ENCODE data around the gene CTSZ.
A peak's percentile ranks its signal among the peaks of the same experiment; 100 is the strongest.

The CTSZ gene

GRCh38 chr20:59031564-59032022, 24.5 kb upstream of the CTSZ start:
- DNase-seq, result no peak

DNA sequence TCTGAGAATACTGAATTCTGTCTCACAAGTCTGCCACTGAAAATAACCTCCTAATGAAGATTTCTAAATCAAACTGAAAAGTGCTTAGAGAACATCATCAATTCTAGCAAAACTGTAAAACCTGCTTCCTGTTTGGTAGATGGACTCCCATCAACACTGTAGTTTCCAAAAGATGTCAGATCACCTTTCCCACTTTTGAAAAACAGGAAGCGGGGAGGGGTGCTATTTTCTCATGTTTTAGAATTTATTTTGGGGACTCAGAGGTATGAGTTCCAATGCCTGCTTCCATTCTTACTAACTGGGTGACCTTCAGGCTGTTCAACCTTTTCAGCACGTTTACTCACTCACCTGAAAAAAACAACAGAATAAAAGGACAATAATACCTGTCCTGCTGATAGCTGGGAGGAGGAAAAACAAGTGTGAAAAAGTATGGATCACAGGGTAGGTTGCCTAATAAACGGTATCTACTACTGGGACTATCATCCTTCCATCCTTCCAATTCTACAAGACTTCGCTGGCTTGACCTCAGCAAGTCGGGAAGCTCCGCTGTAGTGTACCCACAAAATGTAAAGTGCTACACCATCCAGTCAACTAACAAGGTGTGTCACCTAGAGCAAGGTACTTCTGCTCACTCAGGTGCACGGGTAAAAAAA, 24.0 kb upstream of the CTSZ start:
- DNase-seq, result peak in 1 of 2 experiments; percentile 17

DNA sequence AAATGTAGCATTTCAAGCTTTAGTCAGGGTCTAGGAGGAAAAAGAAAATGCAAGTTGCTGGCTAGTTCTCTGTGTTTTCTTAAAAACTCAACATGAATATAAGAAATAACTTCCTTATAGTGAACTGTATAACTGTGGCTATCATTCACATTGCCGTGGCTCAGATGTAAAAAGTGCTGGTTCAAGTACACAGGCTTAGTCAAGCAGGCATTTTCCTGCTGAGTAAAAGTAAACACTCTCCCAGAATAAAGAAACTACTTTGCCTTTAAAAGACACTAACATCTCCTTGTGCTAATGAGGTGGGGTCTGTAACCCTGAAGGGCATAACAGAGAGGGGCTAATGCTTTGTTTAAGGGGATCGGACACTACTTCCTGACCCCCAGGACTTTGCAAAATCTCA, 21.8 kb upstream of the CTSZ start:
- no peak for DNase-seq

- no peak for DNase-seq
These were observed 20.8 kb upstream of the CTSZ start for GRCh38 chr20:59027741-59028320.

- DNase-seq, result no peak
These were observed 20.1 kb upstream of the CTSZ start for GRCh38 chr20:59026904-59027740.

DNA sequence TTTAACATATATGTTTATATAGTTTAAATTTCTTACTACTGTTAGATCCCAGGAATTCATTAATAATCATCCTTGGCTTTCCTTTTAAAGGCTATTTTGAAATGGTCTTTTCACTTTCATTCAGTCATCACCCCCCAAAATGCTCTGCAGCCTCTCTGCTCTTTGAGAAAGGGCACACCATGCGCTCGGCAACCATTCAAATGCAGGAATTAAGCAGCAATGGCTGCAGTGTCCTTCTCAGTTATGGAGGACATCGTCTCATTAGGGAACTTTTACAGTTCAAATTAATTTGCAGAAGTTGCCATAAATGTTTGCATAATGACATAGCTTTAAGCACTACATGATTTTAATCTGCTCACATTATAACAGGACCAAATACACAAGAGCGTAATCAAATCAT, 18.5 kb upstream of the CTSZ start:
- DNase-seq, result no peak

GRCh38 chr20:59025086-59025485, 18.0 kb upstream of the CTSZ start:
- DNase-seq, result no peak

GRCh38 chr20:59024111-59024530, 17.1 kb upstream of the CTSZ start:
- DNase-seq, result peak in 1 of 2 experiments; percentile 2

DNA sequence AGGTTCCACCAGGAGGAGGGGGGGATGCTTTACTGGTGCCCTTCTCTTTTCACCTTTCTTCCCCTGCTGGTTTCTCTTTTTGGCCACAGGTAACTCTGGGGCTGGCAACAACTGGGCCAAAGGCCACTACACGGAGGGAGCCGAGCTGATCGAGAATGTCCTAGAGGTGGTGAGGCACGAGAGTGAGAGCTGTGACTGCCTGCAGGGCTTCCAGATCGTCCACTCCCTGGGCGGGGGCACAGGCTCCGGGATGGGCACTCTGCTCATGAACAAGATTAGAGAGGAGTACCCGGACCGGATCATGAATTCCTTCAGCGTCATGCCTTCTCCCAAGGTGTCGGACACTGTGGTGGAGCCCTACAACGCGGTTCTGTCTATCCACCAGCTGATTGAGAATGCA, 16.6 kb upstream of the CTSZ start:
- DNase-seq, result peak in 1 of 2 experiments; percentile 2

GRCh38 chr20:59022754-59023153, 15.7 kb upstream of the CTSZ start:
- DNase-seq, result peak in 1 of 2 experiments; percentile 1

DNA sequence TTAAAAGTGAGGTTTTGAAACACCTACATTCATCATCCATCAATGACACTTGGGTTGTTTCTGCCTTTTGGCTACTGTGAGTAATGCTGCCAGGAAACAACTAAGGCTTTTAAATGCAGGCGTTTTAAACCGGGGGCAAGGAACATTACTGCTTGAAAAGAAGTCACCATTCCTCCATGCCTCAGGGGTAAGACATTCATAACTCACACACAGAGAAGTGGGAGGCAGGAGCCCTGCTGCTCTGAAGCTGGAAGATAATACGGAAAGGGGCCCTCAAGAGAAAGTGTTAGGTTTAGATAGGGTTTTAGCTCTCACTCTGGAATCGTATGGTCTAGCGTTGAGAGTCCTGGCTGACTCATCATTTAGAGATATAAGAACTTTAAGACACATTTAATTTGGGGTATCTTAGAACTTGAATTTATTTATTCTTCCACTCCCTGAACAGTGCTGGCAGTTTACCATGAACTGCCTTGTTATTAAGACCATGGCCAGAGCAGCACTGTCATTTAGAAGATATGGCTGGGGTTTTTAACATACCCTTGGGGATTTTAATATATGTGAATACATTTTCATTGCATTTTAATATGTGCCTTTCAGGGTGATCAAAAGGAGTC, 14.0 kb upstream of the CTSZ start:
- peak in 1 of 2 experiments; percentile 1 for DNase-seq

GRCh38 chr20:59019217-59019616, 12.2 kb upstream of the CTSZ start, which contains the start of gene TUBB1:
TSS of gene TUBB1 (plus strand) at chr20:59019429. CDS start at chr20:59019523, 94 bp downstream.
- DNase-seq, result peak in 1 of 2 experiments; percentile 1

GRCh38 chr20:59018817-59019216, 11.8 kb upstream of the CTSZ start:
- DNase-seq, result peak in 1 of 2 experiments; percentile 2

GRCh38 chr20:59017493-59018231, 10.6 kb upstream of the CTSZ start:
- DNase-seq, result peak in 1 of 2 experiments; percentile 2

DNA sequence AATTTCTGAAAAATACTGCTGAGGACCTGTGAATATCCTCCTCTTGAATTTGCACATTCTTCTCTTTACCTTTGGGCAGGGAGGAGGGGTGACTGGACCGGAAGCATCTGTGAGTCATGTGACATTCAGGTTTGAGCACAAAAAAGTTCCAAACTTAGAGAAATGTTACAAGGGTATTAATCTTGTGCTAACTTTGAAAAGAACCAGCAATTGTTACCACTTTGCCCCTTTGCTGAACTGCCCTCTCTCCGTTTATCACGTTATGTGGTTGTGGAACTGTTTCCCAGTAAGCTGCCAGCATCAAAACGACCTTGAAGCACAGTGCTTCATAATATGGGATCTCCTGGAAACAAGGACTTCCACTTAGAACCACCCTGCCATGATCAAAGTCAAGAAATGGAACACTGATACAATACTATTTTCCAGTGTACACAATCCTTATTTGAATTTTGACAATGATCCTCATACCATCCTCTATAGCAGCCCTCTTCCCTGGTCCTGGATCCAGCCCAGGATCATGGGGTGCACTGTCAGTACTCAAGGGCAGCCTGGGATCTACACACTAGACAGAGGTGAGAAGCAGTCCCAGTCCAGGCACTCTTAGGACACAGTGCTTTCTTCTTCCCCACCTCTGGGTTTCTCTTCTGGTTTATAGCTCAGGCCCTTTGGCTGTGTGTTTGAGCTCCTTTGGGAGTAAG, 9.9 kb upstream of the CTSZ start:
- DNase-seq, result peak in 1 of 2 experiments; percentile 17

DNA sequence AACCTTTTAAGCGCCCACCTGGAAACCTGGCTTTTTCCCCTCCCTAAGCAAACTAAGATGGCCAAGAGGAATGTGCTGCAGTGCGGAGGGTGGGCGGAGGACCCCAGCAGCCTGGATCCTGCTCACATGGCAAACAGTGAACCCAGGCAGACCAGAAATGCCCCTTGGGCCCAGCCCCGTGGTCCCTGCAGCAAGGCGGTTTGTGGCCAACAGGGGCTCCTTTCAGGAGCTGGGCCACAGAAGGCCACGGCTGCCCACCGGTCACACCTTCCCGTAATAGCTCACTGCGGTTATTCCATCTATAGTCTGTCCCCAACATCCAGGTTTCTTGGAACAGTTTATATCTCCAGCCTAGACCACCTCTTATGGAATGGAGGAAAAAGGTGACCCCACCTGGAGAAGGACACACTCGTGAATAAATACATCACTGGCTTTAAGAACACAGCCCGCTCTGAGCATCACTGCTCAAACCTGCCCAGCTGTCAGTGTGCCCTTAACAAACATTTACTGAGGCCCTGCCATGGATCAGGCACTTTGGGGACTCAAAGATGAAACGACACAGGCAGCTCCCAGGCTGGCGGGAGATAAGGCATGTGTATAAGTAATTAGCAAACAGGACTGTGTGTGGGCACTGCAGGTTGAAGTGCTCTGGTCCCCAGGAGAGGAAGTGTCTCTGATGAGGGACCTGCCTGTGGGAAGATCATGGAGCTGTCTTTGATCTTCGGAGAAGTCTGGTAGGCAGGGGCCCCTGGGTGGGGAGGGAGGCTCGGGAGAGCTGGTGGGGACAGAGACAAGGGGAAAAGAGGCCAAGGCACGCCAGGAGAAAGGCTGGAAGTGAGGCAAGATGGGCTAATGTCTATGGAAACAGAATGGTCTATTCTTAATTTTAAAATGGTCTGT, 9.0 kb upstream of the CTSZ start:
- DNase-seq, result peak in 1 of 2 experiments; percentile 2

- no peak for DNase-seq
These were observed 8.4 kb upstream of the CTSZ start for GRCh38 chr20:59015411-59015810.

GRCh38 chr20:59014680-59015389, 7.8 kb upstream of the CTSZ start:
- DNase-seq, result no peak

DNA sequence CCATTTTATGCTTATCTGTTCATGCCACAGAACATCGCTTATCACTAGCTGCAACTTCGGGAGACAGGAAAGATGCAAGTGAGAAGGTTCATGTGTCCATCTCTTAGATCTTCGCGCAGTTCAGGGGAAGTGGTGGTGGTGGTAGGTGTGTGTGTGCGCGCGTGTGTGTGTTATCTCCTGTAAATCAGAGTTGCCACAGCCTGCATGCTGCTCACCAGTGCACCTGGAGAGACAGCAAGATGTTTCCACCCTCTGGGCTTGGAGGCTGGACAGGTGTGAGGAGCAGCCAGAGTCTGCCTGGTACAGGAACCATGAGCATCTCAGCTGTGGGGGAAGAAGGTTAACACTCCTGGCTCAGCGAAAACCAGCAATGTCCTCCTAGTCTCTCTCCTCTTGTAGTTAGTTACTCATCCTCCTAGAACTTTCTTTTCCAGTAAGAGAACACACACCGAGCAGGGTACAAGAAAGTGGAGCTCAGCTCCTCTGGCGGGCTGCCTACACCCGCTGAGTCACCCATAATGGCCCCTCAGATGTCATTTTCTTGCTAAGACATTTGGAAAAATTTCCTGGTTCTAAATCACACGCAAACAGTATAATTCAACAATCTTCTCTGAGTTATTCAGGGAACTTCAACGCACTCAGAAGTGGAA, 7.0 kb upstream of the CTSZ start:
- DNase-seq, result peak in 1 of 2 experiments; percentile 6

Measured in activated CD4-positive, alpha-beta T cell treated with anti-CD3 and anti-CD28 coated beads, Interleukin-2, amount 50 U/mL, for 48 hours (primary cell).